PC-3 (cell line): Measurements from ENCODE around the gene RORB. TPM values are rescaled to one million over a fixed set of nuclear protein-coding genes. Genes with fewer than 3 reads are reported as not detected.

Experiments
- ATAC-seq: fragments of 200-7000 bp; cut with Tn5 transposase; 2 replicates; pipeline ENCODE4 v1.9.1; 2020; ENCODE audit warnings: mild to moderate bottlenecking, moderate library complexity
- BruUV-seq: library from RNA; stranded (reverse); fragments of 400-500 nt; replicated peaks from 2 replicates; lab custom pipeline; 2021; lab: Mats Ljungman, UMichigan
- CTCF ChIA-PET: fragments of 300-600 bp; sonication (Branson Sonifier 250); formaldehyde crosslinking; loops from one replicate; lab custom pipeline; 2022; ENCODE audit warnings: antibody characterized with exemption; lab: Charles Lee
- POLR2A ChIA-PET: fragments of 300-600 bp; sonication (Branson Sonifier 250); formaldehyde crosslinking; loops from one replicate; lab custom pipeline; 2022; ENCODE audit warnings: antibody characterized with exemption; ENCODE audit not compliant: unreplicated experiment; lab: Charles Lee
- DNase-seq: peaks from one replicate; pipeline ENCODE4 v3.0.0-alpha.2; 2015
- H2AFZ ChIP-seq: fragments of 300-600 bp; sonication (generic); 2 replicates; pipeline ENCODE4 v1.6.0; 2016; ENCODE audit warnings: antibody characterized with exemption, low read length
- H3F3A ChIP-seq: fragments of 300-600 bp; sonication (generic); one replicate; pipeline ENCODE4 v1.6.0; 2017; ENCODE audit warnings: antibody characterized with exemption, low read length, control low read depth, mild to moderate bottlenecking; ENCODE audit not compliant: unreplicated experiment
- H3K27ac ChIP-seq: fragments of 300-600 bp; sonication (generic); 2 replicates; pipeline ENCODE4 v1.5.1; 2016; ENCODE audit warnings: mild to moderate bottlenecking, low read length
- H3K27me3 ChIP-seq: fragments of 300-600 bp; sonication (generic); 2 replicates; pipeline ENCODE4 v1.6.1; 2016; ENCODE audit warnings: low read length, mixed read lengths
- H3K36me3 ChIP-seq: fragments of 300-600 bp; sonication (generic); 2 replicates; pipeline ENCODE4 v1.6.1; 2016; ENCODE audit warnings: low read depth, mixed run types, low read length, mixed read lengths
- H3K4me1 ChIP-seq: fragments of 300-600 bp; sonication (generic); 2 replicates; pipeline ENCODE4 v1.5.1; 2016; ENCODE audit warnings: low read length; ENCODE audit not compliant: insufficient read depth
- H3K4me2 ChIP-seq: fragments of 300-600 bp; sonication (generic); 2 replicates; pipeline ENCODE4 v1.6.0; 2016; ENCODE audit warnings: low read length
- H3K4me3 ChIP-seq: fragments of 300-600 bp; sonication (generic); 2 replicates; pipeline ENCODE4 v1.5.1; 2016; ENCODE audit warnings: mild to moderate bottlenecking, low read length, mixed read lengths
- H3K79me2 ChIP-seq: fragments of 300-600 bp; sonication (generic); 2 replicates; pipeline ENCODE4 v1.6.1; 2017; ENCODE audit warnings: low read length, mixed read lengths
- H3K9ac ChIP-seq: fragments of 300-600 bp; sonication (generic); 2 replicates; pipeline ENCODE4 v1.6.0; 2016; ENCODE audit warnings: mild to moderate bottlenecking, low read length
- H3K9me2 ChIP-seq: fragments of 300-600 bp; sonication (generic); replicated peaks from 2 replicates; pipeline ENCODE4 v1.6.1; 2016; ENCODE audit warnings: mixed run types, low read length, mixed read lengths
- H3K9me3 ChIP-seq: fragments of 300-600 bp; sonication (generic); 2 replicates; pipeline ENCODE4 v1.6.1; 2016; ENCODE audit warnings: low read length, mixed read lengths
- H4K20me1 ChIP-seq: fragments of 300-600 bp; sonication (generic); 2 replicates; pipeline ENCODE4 v1.6.1; 2016; ENCODE audit warnings: low read length, mixed read lengths
- CTCF ChIP-seq: fragments of 300-600 bp; sonication (generic); conservative IDR thresholded peaks from 2 replicates; pipeline ENCODE4 v1.5.1; 2017; ENCODE audit warnings: antibody characterized with exemption, low read depth, mild to moderate bottlenecking, low read length
- EZH2 ChIP-seq: fragments of 300-600 bp; sonication (generic); IDR thresholded peaks from one replicate; pipeline ENCODE4 v1.6.1; 2017; ENCODE audit warnings: antibody characterized with exemption, mild to moderate bottlenecking, low read length; ENCODE audit not compliant: unreplicated experiment
- EZH2phosphoT487 ChIP-seq: fragments of 300-600 bp; sonication (generic); IDR thresholded peaks from 2 replicates; pipeline ENCODE4 v1.6.1; 2018; ENCODE audit warnings: mild to moderate bottlenecking, antibody characterized with exemption, low read length, borderline replicate concordance
- intact Hi-C: fragments of 100-400 bp; cut with micrococcal nuclease; formaldehyde crosslinking; loops from 2 replicates; pipeline ENCODE4 v1.9.0; 2023
- total RNA-seq: library from RNA; depleted of rRNA; stranded (reverse); fragments of >200 nt; gene quantifications from 2 replicates; pipeline ENCODE4 v1.2.3, GENCODE V29; 2014

Gene RORB
- total RNA-seq, 1 experiment from 2014 or later, result not detected

- no peak overlapping the region for H3K27ac ChIP-seq
- no peaks in the 10 kb centered on the region for H4K20me1 ChIP-seq
- H3K9me3 ChIP-seq, result no peaks in the 10 kb centered on the region
- DNase-seq (no peak), ATAC-seq (no peak)
- no TSS peak for BruUV-seq
- no peaks in the 10 kb centered on the region for H3F3A ChIP-seq
- ChIA-PET CTCF (no interaction called here), POLR2A (no interaction called here)
- H3K9me2 ChIP-seq, result no peaks in the 10 kb centered on the region
- no peak overlapping the region for H3K4me3 ChIP-seq
- TF ChIP-seq EZH2 (no peak), EZH2phosphoT487 (no peak), CTCF (no peak)
- H3K4me2 ChIP-seq, result no peak overlapping the region
- intact Hi-C loops, result no loop called here
- no peaks in the 10 kb centered on the region for H3K36me3 ChIP-seq
- peaks cover 25% of the 10 kb centered on the region for H3K27me3 ChIP-seq
- H2AFZ ChIP-seq, result no peak overlapping the region
- no peaks in the 10 kb centered on the region for H3K79me2 ChIP-seq
- no peaks in the 10 kb centered on the region for H3K4me1 ChIP-seq
- no peak overlapping the region for H3K9ac ChIP-seq
Observed at GRCh38 chr9:74729136-74729695, 232.1 kb downstream of the RORB start.

- Histone ChIP-seq H3K9ac (no peak overlapping the region), H3K9me2 (no peaks in the 10 kb centered on the region), H3K36me3 (no peaks in the 10 kb centered on the region), H3K4me3 (no peak overlapping the region), H3F3A (no peaks in the 10 kb centered on the region), H3K27ac (no peak overlapping the region), H3K4me2 (no peak overlapping the region), H3K9me3 (no peaks in the 10 kb centered on the region), H3K4me1 (no peaks in the 10 kb centered on the region), H4K20me1 (no peaks in the 10 kb centered on the region), H2AFZ (no peak overlapping the region), H3K27me3 (0 out of 2 replicates have a peak, but pooled peaks cover 12% of the 10 kb centered on the region), H3K79me2 (no peaks in the 10 kb centered on the region)
- no peak for TF ChIP-seq EZH2phosphoT487
- TF ChIP-seq CTCF, result no peak
- no peak for TF ChIP-seq EZH2
- POLR2A ChIA-PET, result no interaction called here
- CTCF ChIA-PET, result no interaction called here
- intact Hi-C loops, result no loop called here
- no TSS peak for BruUV-seq
- no peak for DNase-seq
- no peak for ATAC-seq
Observed at GRCh38 chr9:74735761-74736160, 238.6 kb downstream of the RORB start.

GRCh38 chr9:74736646-74737045, 239.5 kb downstream of the RORB start:
- H3K36me3 ChIP-seq, result no peaks in the 10 kb centered on the region
- no TSS peak for BruUV-seq
- ATAC-seq, result no peak
- DNase-seq, result no peak
- ChIA-PET POLR2A (no interaction called here), CTCF (no interaction called here)
- no peaks in the 10 kb centered on the region for H3K9me2 ChIP-seq
- H3K9ac ChIP-seq, result no peak overlapping the region
- no peaks in the 10 kb centered on the region for H3K9me3 ChIP-seq
- intact Hi-C loops, result no loop called here
- H3K79me2 ChIP-seq, result no peaks in the 10 kb centered on the region
- TF ChIP-seq CTCF, result no peak
- 0 out of 2 replicates have a peak, but pooled peaks cover 14% of the 10 kb centered on the region for H3K27me3 ChIP-seq
- no peak overlapping the region for H3K4me3 ChIP-seq
- H3F3A ChIP-seq, result no peaks in the 10 kb centered on the region
- no peak overlapping the region for H3K4me2 ChIP-seq
- no peak overlapping the region for H3K27ac ChIP-seq
- H2AFZ ChIP-seq, result no peak overlapping the region
- H4K20me1 ChIP-seq, result no peaks in the 10 kb centered on the region
- no peaks in the 10 kb centered on the region for H3K4me1 ChIP-seq
